Esophagus squamous epithelium (tissue), 4 donors: ENCODE results near the gene MAP4K4.

ENCODE experiments used
- CTCF ChIP-seq, 6 experiments: fragments of 450-650 bp in 4 of 6; fragments of 200-600 bp in 2 of 6; sonication (generic) in 2 of 6; IDR thresholded peaks; one replicate each; pipeline ENCODE4 v1.5.1; 2016 to 2019; ENCODE audit warnings: antibody characterized with exemption in 6 of 6, mild to moderate bottlenecking in 4 of 6, moderate library complexity in 4 of 6
- POLR2A ChIP-seq, 4 donors: fragments of 450-650 bp; IDR thresholded peaks; one replicate each; pipeline ENCODE4 v1.6.1; 2017; ENCODE audit warnings: antibody characterized with exemption in 4 of 4, mild to moderate bottlenecking in 4 of 4, moderate library complexity in 3 of 4

- TF ChIP-seq CTCF (IDR thresholded peaks at IDR 0.05) (no peak), POLR2A (IDR thresholded peaks at IDR 0.05) (no peak)
Observed at GRCh38 chr2:101860157-101860556, 162.7 kb downstream of the MAP4K4 start.
